Right lobe of liver (tissue), 4 donors: ENCODE measurements around the gene NDE1.

Experiments
- POLR2A ChIP-seq: fragments of 450-650 bp; IDR thresholded peaks from one replicate; pipeline ENCODE4 v1.6.1; 2017; ENCODE audit warnings: antibody characterized with exemption, mild to moderate bottlenecking
- TF ChIP-seq, protein P1 (sequence below), 4 donors: fragments of 200-600 bp in 3 of 4; fragments of 450-650 bp in 1 of 4; IDR thresholded peaks; one replicate each; pipeline versions ENCODE4 v1.5.1 to v1.8.0; 2016 to 2022; ENCODE audit warnings: antibody characterized with exemption in 4 of 4, mild to moderate bottlenecking in 2 of 4
- donor health status: DM: no; HTN: no; CAD: no.
- donor health status: DM: no; HTN: no; CAD: no.
- donor health status: DM: no; HTN: yes; CAD: no.

GRCh38 chr16:15644267-15644961 is 5.6 kb upstream of the NDE1 start:
- TF ChIP-seq, protein P1, sequence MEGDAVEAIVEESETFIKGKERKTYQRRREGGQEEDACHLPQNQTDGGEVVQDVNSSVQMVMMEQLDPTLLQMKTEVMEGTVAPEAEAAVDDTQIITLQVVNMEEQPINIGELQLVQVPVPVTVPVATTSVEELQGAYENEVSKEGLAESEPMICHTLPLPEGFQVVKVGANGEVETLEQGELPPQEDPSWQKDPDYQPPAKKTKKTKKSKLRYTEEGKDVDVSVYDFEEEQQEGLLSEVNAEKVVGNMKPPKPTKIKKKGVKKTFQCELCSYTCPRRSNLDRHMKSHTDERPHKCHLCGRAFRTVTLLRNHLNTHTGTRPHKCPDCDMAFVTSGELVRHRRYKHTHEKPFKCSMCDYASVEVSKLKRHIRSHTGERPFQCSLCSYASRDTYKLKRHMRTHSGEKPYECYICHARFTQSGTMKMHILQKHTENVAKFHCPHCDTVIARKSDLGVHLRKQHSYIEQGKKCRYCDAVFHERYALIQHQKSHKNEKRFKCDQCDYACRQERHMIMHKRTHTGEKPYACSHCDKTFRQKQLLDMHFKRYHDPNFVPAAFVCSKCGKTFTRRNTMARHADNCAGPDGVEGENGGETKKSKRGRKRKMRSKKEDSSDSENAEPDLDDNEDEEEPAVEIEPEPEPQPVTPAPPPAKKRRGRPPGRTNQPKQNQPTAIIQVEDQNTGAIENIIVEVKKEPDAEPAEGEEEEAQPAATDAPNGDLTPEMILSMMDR (IDR thresholded peaks at IDR 0.05), result no peak
- TF ChIP-seq POLR2A, result no peak
